Endothelial cell of umbilical vein (primary cell): ENCODE measurements around the gene FSTL4. TPM values are rescaled to one million over a fixed set of nuclear protein-coding genes. Genes with fewer than 3 reads are reported as not detected.

Experiments used
- BruUV-seq: library from RNA; stranded (reverse); fragments of 400-500 nt; replicated peaks from 2 replicates; lab custom pipeline; 2021; lab: Mats Ljungman, UMichigan
- CTCF ChIA-PET: fragments of 300-600, 350-600 bp; sonication (Branson Sonifier 250); formaldehyde crosslinking; loops from one replicate; lab custom pipeline; 2021; ENCODE audit warnings: antibody characterized with exemption, inconsistent platforms; lab: Charles Lee
- POLR2A ChIA-PET: fragments of 300-600, 350-600 bp; sonication (Branson Sonifier 250); formaldehyde crosslinking; loops from one replicate; lab custom pipeline; 2021; ENCODE audit warnings: antibody characterized with exemption, inconsistent platforms; lab: Charles Lee
- DNase-seq: peaks from one replicate; pipeline ENCODE4 v3.0.0-alpha.2; 2011; ENCODE audit warnings: low read depth, low spot score
- FAIRE-seq: peaks from 2 replicates; lab custom pipeline; 2011; peaks lifted over from hg19 to GRCh38; lab: Jason Lieb, UNC
- H2AFZ ChIP-seq: 2 replicates; pipeline ENCODE4 v1.6.0; 2012; ENCODE audit warnings: low read depth, low read length, control low read depth, inconsistent platforms
- H3K27ac ChIP-seq: 2 replicates; pipeline ENCODE4 v1.5.1; 2011; ENCODE audit warnings: low read depth, mild to moderate bottlenecking, control low read depth, low read length, moderate library complexity; ENCODE audit not compliant: insufficient read depth
- H3K27me3 ChIP-seq, 2 experiments: 2 replicates each; pipeline versions ENCODE4 v1.6.0 to v1.6.1; 2011; ENCODE audit warnings: low read length in 2 of 2, mixed read lengths in 1 of 2; ENCODE audit not compliant: control insufficient read depth in 2 of 2, insufficient read depth in 2 of 2
- H3K36me3 ChIP-seq, 2 experiments: 2 replicates in 1 of 2; 3 replicates in 1 of 2; pipeline ENCODE4 v1.5.1; 2011; ENCODE audit warnings: low read length in 2 of 2, mild to moderate bottlenecking in 1 of 2, moderate library complexity in 1 of 2; ENCODE audit not compliant: control insufficient read depth in 2 of 2, insufficient read depth in 2 of 2; ENCODE audit errors: extremely low read depth in 1 of 2
- H3K4me1 ChIP-seq: 3 replicates; pipeline ENCODE4 v1.5.1; 2011; ENCODE audit warnings: mild to moderate bottlenecking, low read length; ENCODE audit not compliant: control insufficient read depth, insufficient read depth; ENCODE audit errors: extremely low read depth
- H3K4me2 ChIP-seq: 2 replicates; pipeline ENCODE4 v1.6.1; 2011; ENCODE audit warnings: low read length, control low read depth, mixed read lengths; ENCODE audit not compliant: insufficient read depth
- H3K4me3 ChIP-seq, 3 experiments: fragments of 200-600 bp in 1 of 3; sonication (generic), shearing (Covaris generic) in 1 of 3; replicated peaks in 1 of 3; 2 replicates each; pipeline ENCODE4 v1.5.1; 2011 to 2016; ENCODE audit warnings: control low read depth in 3 of 3, low read length in 3 of 3, mild to moderate bottlenecking in 2 of 3, inconsistent platforms in 1 of 3, low read depth in 1 of 3, moderate library complexity in 1 of 3; ENCODE audit not compliant: insufficient read depth in 1 of 3
- H3K79me2 ChIP-seq: 2 replicates; pipeline ENCODE4 v1.6.0; 2012; ENCODE audit warnings: low read length, inconsistent platforms; ENCODE audit not compliant: control insufficient read depth, insufficient read depth
- H3K9ac ChIP-seq: replicated peaks from 2 replicates; pipeline ENCODE3; 2011; ENCODE audit warnings: low read length, control low read depth; ENCODE audit not compliant: insufficient read depth; ENCODE audit errors: extremely low read depth
- H3K9me1 ChIP-seq: replicated peaks from 3 replicates; pipeline ENCODE4 v1.6.0; 2011; ENCODE audit warnings: mild to moderate bottlenecking, low read length; ENCODE audit not compliant: control insufficient read depth, insufficient read depth; ENCODE audit errors: extremely low read depth
- H3K9me3 ChIP-seq: replicated peaks from 2 replicates; pipeline ENCODE4 v1.5.1; 2012; ENCODE audit warnings: low read length, inconsistent platforms; ENCODE audit not compliant: control insufficient read depth, insufficient read depth
- H4K20me1 ChIP-seq: replicated peaks from 2 replicates; pipeline ENCODE3; 2011; ENCODE audit warnings: mild to moderate bottlenecking, low read length; ENCODE audit not compliant: control insufficient read depth, insufficient read depth; ENCODE audit errors: extremely low read depth
- EZH2 ChIP-seq: IDR thresholded peaks from 2 replicates; pipeline ENCODE4 v1.6.1; 2012; ENCODE audit warnings: borderline replicate concordance, low read depth, mild to moderate bottlenecking, moderate library complexity, low read length, inconsistent platforms; ENCODE audit not compliant: severe bottlenecking
- FOS ChIP-seq: IDR thresholded peaks from 2 replicates; pipeline ENCODE4 v1.6.1; 2011; ENCODE audit warnings: mild to moderate bottlenecking, low read length, moderate library complexity, borderline replicate concordance; ENCODE audit not compliant: insufficient read depth
- GATA2 ChIP-seq: IDR thresholded peaks from 2 replicates; pipeline ENCODE4 v1.7.0; 2011; ENCODE audit warnings: low read depth, mild to moderate bottlenecking, moderate library complexity, mixed read lengths, low read length; ENCODE audit not compliant: insufficient read length, insufficient read depth
- JUN ChIP-seq: IDR thresholded peaks from 2 replicates; pipeline ENCODE4 v1.6.1; 2011; ENCODE audit warnings: borderline replicate concordance, low read depth; ENCODE audit not compliant: insufficient read length, insufficient read depth
- MAX ChIP-seq: IDR thresholded peaks from 2 replicates; pipeline ENCODE4 v1.6.1; 2011; ENCODE audit not compliant: insufficient read depth, insufficient read length
- POLR2A ChIP-seq: IDR thresholded peaks from 2 replicates; pipeline ENCODE4 v1.6.1; 2012; ENCODE audit warnings: low read depth, mild to moderate bottlenecking, control low read depth, low read length
- POLR2AphosphoS5 ChIP-seq: IDR thresholded peaks from 2 replicates; pipeline ENCODE4 v1.6.1; 2012; ENCODE audit warnings: low read depth, mild to moderate bottlenecking, control low read depth, low read length, moderate library complexity; ENCODE audit not compliant: insufficient read depth
- dilution Hi-C: fragments of 300-500 bp; cut with MboI; formaldehyde crosslinking; loops from one replicate; pipeline ENCODE4 v1.15.0; 2019; ENCODE audit warnings: low sequenced_read_pairs; ENCODE audit not compliant: extremely low pct_ligation_motif_present
- intact Hi-C: fragments of 100-400 bp; cut with micrococcal nuclease; formaldehyde crosslinking; loops from one replicate; pipeline ENCODE4 v1.10.0; 2022
- polyA plus RNA-seq, 4 experiments: library from polyadenylated mRNA; depleted of rRNA in 3 of 4; stranded (reverse) in 3 of 4; unstranded in 1 of 4; fragments of >200 nt; gene quantifications; 2 replicates each; pipeline versions ENCODE4 v1.2.1 to v1.2.3, GENCODE V29; 2011 to 2012; ENCODE audit warnings: missing spikeins in 1 of 4
- total RNA-seq: library from RNA; stranded (reverse); gene quantifications from 2 replicates; pipeline ENCODE4 v1.2.3, GENCODE V29; 2021
- TF ChIP-seq, protein P1 (sequence below), 2 donors: IDR thresholded peaks; 1 replicate in 1 of 2; 2 replicates in 1 of 2; pipeline ENCODE4 v1.5.1; 2011; ENCODE audit warnings: low read length in 2 of 2, mild to moderate bottlenecking in 2 of 2, moderate library complexity in 2 of 2, control low read depth in 1 of 2, inconsistent platforms in 1 of 2, low read depth in 1 of 2; ENCODE audit not compliant: insufficient read depth in 1 of 2; ENCODE audit errors: extremely low read depth in 1 of 2

Gene FSTL4
- total and polyA plus RNA-seq, 2 donors (not counting 3 experiments of a cell fraction or from before 2014, with no cell fraction given): 0.18 TPM; not detected in 1

- Histone ChIP-seq H3K4me2 (no peak overlapping the region), H3K4me3 (no peak overlapping the region), H3K9ac (no peak overlapping the region), H3K4me1 (no peaks in the 10 kb centered on the region), H3K9me3 (no peaks in the 10 kb centered on the region), H2AFZ (no peak overlapping the region), H3K36me3 (no peaks in the 10 kb centered on the region), H3K9me1 (no peaks in the 10 kb centered on the region), H3K79me2 (no peaks in the 10 kb centered on the region), H3K27ac (no peak overlapping the region), H3K27me3 (no peaks in the 10 kb centered on the region), H4K20me1 (no peaks in the 10 kb centered on the region)
- CTCF ChIA-PET: interaction anchor here (0.9 to 1.8 kb wide), 3 partner anchors 10 to 23 kb away, joined by 3 to 5 read pairs (median 4); no protein-coding TSS in a partner anchor
- POLR2A ChIA-PET: no interaction called here
- dilution Hi-C loops (no loop called here), intact Hi-C loops (no loop called here)
- DNase-seq (no peak), FAIRE-seq (no peak)
- TF ChIP-seq POLR2A: no peak
- TF ChIP-seq, protein P1, sequence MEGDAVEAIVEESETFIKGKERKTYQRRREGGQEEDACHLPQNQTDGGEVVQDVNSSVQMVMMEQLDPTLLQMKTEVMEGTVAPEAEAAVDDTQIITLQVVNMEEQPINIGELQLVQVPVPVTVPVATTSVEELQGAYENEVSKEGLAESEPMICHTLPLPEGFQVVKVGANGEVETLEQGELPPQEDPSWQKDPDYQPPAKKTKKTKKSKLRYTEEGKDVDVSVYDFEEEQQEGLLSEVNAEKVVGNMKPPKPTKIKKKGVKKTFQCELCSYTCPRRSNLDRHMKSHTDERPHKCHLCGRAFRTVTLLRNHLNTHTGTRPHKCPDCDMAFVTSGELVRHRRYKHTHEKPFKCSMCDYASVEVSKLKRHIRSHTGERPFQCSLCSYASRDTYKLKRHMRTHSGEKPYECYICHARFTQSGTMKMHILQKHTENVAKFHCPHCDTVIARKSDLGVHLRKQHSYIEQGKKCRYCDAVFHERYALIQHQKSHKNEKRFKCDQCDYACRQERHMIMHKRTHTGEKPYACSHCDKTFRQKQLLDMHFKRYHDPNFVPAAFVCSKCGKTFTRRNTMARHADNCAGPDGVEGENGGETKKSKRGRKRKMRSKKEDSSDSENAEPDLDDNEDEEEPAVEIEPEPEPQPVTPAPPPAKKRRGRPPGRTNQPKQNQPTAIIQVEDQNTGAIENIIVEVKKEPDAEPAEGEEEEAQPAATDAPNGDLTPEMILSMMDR (IDR thresholded peaks at IDR 0.05; ENCODE audit: extremely low read depth in 1 of 2, insufficient read depth in 1 of 2, low read depth in 1 of 2, low read length in 2 of 2): no peak
- no peak for TF ChIP-seq EZH2
- no peak for TF ChIP-seq FOS
- no peak for TF ChIP-seq JUN
- TF ChIP-seq MAX: no peak
- no peak for TF ChIP-seq POLR2AphosphoS5
- no peak for TF ChIP-seq GATA2
- no TSS peak for BruUV-seq
Measured at GRCh38 chr5:133401731-133402347, 210.5 kb downstream of the FSTL4 start.
